ENCODE data around the gene SLC35G4. TPM values are rescaled to one million over a fixed set of nuclear protein-coding genes. Genes with fewer than 3 reads are reported as not detected.

SLC35G4 gene
- total and polyA plus RNA-seq, 2 donors from 2014 or later: not detected

GRCh38 chr18:11578799-11579198 lies 30.6 kb upstream of the SLC35G4 start:
- H3K9ac ChIP-seq (ENCODE audit: low read length in 3 of 3): no peak overlapping the region
- H3K27me3 ChIP-seq (ENCODE audit: control insufficient read depth, insufficient read depth, low read length): no peaks in the 10 kb centered on the region
- H3K9me3 ChIP-seq (ENCODE audit: control insufficient read depth in 2 of 3, insufficient read depth in 1 of 3, low read length in 3 of 3): no peaks in the 10 kb centered on the region
- H3K4me1 ChIP-seq (ENCODE audit: control insufficient read depth in 2 of 3, insufficient read depth in 2 of 3, low read depth in 1 of 3, low read length in 3 of 3): no peaks in the 10 kb centered on the region
- DNase-seq (no peak), FAIRE-seq (no peak)
- H3K36me3 ChIP-seq (ENCODE audit: control insufficient read depth in 2 of 3, insufficient read depth in 3 of 3, low read length in 3 of 3): no peaks in the 10 kb centered on the region
- H3K4me3 ChIP-seq (ENCODE audit: low read length in 3 of 3): no peak overlapping the region
- no peak overlapping the region for H3K27ac ChIP-seq (ENCODE audit: low read depth in 2 of 2, low read length in 2 of 2)
- intact Hi-C loops (cut with DNase I): no loop called here
- TF ChIP-seq CTCF (IDR thresholded peaks at IDR 0.05; ENCODE audit: borderline replicate concordance, extremely low read depth, insufficient read depth): no peak

GRCh38 chr18:11579916-11580315 lies 29.5 kb upstream of the SLC35G4 start:
- H3K4me3 ChIP-seq (ENCODE audit: low read length in 3 of 3): no peak overlapping the region
- no peak for FAIRE-seq
- no peak for DNase-seq
- H3K9ac ChIP-seq (ENCODE audit: low read length in 3 of 3): no peak overlapping the region
- H3K36me3 ChIP-seq (ENCODE audit: control insufficient read depth in 2 of 3, insufficient read depth in 3 of 3, low read length in 3 of 3): no peaks in the 10 kb centered on the region
- no peak overlapping the region for H3K27ac ChIP-seq (ENCODE audit: low read depth in 2 of 2, low read length in 2 of 2)
- no peaks in the 10 kb centered on the region for H3K27me3 ChIP-seq (ENCODE audit: control insufficient read depth, insufficient read depth, low read length)
- TF ChIP-seq CTCF (IDR thresholded peaks at IDR 0.05; ENCODE audit: borderline replicate concordance, extremely low read depth, insufficient read depth): no peak
- no peaks in the 10 kb centered on the region for H3K4me1 ChIP-seq (ENCODE audit: control insufficient read depth in 2 of 3, insufficient read depth in 2 of 3, low read depth in 1 of 3, low read length in 3 of 3)
- no peaks in the 10 kb centered on the region for H3K9me3 ChIP-seq (ENCODE audit: control insufficient read depth in 2 of 3, insufficient read depth in 1 of 3, low read length in 3 of 3)
- intact Hi-C loops (cut with DNase I): no loop called here

GRCh38 chr18:11581286-11581685 lies 28.1 kb upstream of the SLC35G4 start:
- no peak overlapping the region for H3K9ac ChIP-seq (ENCODE audit: low read length in 3 of 3)
- TF ChIP-seq CTCF (IDR thresholded peaks at IDR 0.05; ENCODE audit: borderline replicate concordance, extremely low read depth, insufficient read depth): no peak
- no peak overlapping the region for H3K4me3 ChIP-seq (ENCODE audit: low read length in 3 of 3)
- H3K9me3 ChIP-seq (ENCODE audit: control insufficient read depth in 2 of 3, insufficient read depth in 1 of 3, low read length in 3 of 3): no peaks in the 10 kb centered on the region
- H3K27me3 ChIP-seq (ENCODE audit: control insufficient read depth, insufficient read depth, low read length): no peaks in the 10 kb centered on the region
- intact Hi-C loops (cut with DNase I): no loop called here
- DNase-seq (no peak), FAIRE-seq (no peak)
- H3K27ac ChIP-seq (ENCODE audit: low read depth in 2 of 2, low read length in 2 of 2): no peak overlapping the region
- no peaks in the 10 kb centered on the region for H3K36me3 ChIP-seq (ENCODE audit: control insufficient read depth in 2 of 3, insufficient read depth in 3 of 3, low read length in 3 of 3)
- H3K4me1 ChIP-seq (ENCODE audit: control insufficient read depth in 2 of 3, insufficient read depth in 2 of 3, low read depth in 1 of 3, low read length in 3 of 3): no peaks in the 10 kb centered on the region

- TF ChIP-seq CTCF (IDR thresholded peaks at IDR 0.05; ENCODE audit: borderline replicate concordance, extremely low read depth, insufficient read depth): no peak
- Histone ChIP-seq H3K27me3 (ENCODE audit: control insufficient read depth, insufficient read depth, low read length) (no peaks in the 10 kb centered on the region), H3K36me3 (ENCODE audit: control insufficient read depth in 2 of 3, insufficient read depth in 3 of 3, low read length in 3 of 3) (no peaks in the 10 kb centered on the region), H3K9ac (ENCODE audit: low read length in 3 of 3) (no peak overlapping the region), H3K4me1 (ENCODE audit: control insufficient read depth in 2 of 3, insufficient read depth in 2 of 3, low read depth in 1 of 3, low read length in 3 of 3) (no peaks in the 10 kb centered on the region), H3K27ac (ENCODE audit: low read depth in 2 of 2, low read length in 2 of 2) (no peak overlapping the region), H3K4me3 (ENCODE audit: low read length in 3 of 3) (no peak overlapping the region), H3K9me3 (ENCODE audit: control insufficient read depth in 2 of 3, insufficient read depth in 1 of 3, low read length in 3 of 3) (no peaks in the 10 kb centered on the region)
- DNase-seq (no peak), FAIRE-seq (no peak)
- intact Hi-C loops (cut with DNase I): no loop called here
Measured at GRCh38 chr18:11585596-11585995, 23.8 kb upstream of the SLC35G4 start.

Data from kidney (tissue), 14 donors.